Measurements from ENCODE around the gene NTM. TPM values are rescaled to one million over a fixed set of nuclear protein-coding genes. Genes with fewer than 3 reads are reported as not detected.

Gene NTM
- total and polyA plus RNA-seq, 2 of the 8 experiments (the other 6 are each of a cell fraction or from before 2014, with no cell fraction given) = 13.4 to 20.0 TPM

DNA sequence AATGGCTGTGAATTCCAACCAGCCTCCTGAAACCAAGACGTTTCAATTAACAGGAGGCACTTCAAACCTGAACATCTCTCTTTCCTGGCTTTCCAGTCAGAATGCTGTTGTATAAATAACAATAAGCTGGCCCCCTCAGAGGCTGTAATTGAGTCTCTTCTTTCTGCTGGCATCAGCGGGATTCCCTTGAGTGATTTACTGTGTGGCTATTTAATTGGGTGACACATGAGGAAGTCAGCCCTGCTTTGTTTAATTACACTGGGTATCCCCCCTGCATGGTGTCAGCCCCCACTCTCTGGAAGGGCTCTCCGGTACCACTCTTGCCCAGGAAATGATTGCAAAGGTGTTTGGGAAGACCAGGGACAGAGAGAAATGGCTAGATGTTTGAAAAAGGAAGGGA, 101.6 kb downstream of the NTM start:
- TF ChIP-seq BACH1 (IDR thresholded peaks at IDR 0.05; ENCODE audit: low read length) = no peak
- TF ChIP-seq SIX5 (IDR thresholded peaks at IDR 0.05; ENCODE audit: low read depth, low read length) = no peak
- TF ChIP-seq CBX5 (IDR thresholded peaks at IDR 0.05; ENCODE audit: low read depth, low read length) = no peak
- Histone ChIP-seq H3K27me3 (replicated peaks in 1 of 4; ENCODE audit: control insufficient read depth in 3 of 4, extremely low read depth in 1 of 4, insufficient read depth in 3 of 4, low read length in 3 of 4) (no peaks in the 10 kb centered on the region; a peak in 1 of 7 replicates), H3K4ac (replicated peaks; ENCODE audit: insufficient read length, low read depth, low read length) (no peak overlapping the region), H3K23me2 (ENCODE audit: low read depth, low read length) (no peaks in the 10 kb centered on the region; the same call in 1 of the 2 replicates), H3K9ac (replicated peaks in 1 of 4; ENCODE audit: extremely low read depth in 1 of 4, low read depth in 3 of 4, low read length in 3 of 4) (no peak overlapping the region), H3K4me2 (ENCODE audit: insufficient read depth in 1 of 2, low read depth in 2 of 2, low read length in 2 of 2) (peak overlapping the region in 1 of 2 experiments; percentile 22; a peak in 2 of 4 replicates), H3K36me3 (ENCODE audit: control insufficient read depth in 2 of 4, insufficient read depth in 4 of 4, low read length in 3 of 4) (no peaks in the 10 kb centered on the region), H2BK120ac (replicated peaks; ENCODE audit: low read depth, low read length) (no peak overlapping the region), H3K79me2 (ENCODE audit: control insufficient read depth in 1 of 2, insufficient read depth in 2 of 2, low read length in 2 of 2) (no peaks in the 10 kb centered on the region; a peak in 1 of 4 replicates), H4K5ac (ENCODE audit: insufficient read length, low read depth, low read length) (no peak overlapping the region), H2BK5ac (ENCODE audit: low read depth, low read length) (no peak overlapping the region), H2AK5ac (ENCODE audit: low read depth, low read length) (no peak overlapping the region), H3K56ac (replicated peaks; ENCODE audit: insufficient read length, low read depth, low read length) (peak overlapping the region; percentile 3), H2BK12ac (ENCODE audit: low read depth, low read length) (no peak overlapping the region), H4K8ac (ENCODE audit: extremely low read depth, insufficient read depth, low read length) (no peak overlapping the region), H3K14ac (ENCODE audit: insufficient read length) (no peak overlapping the region), H3K18ac (ENCODE audit: extremely low read depth, low read length) (no peak overlapping the region), H2BK15ac (ENCODE audit: low read length) (no peak overlapping the region), H3K23ac (ENCODE audit: insufficient read length) (no peak overlapping the region), H3K27ac (ENCODE audit: low read depth, low read length) (no peak overlapping the region), H3K79me1 (ENCODE audit: low read depth, low read length) (no peaks in the 10 kb centered on the region), H4K91ac (replicated peaks; ENCODE audit: insufficient read length, low read length) (no peak overlapping the region), H3K4me3 (ENCODE audit: extremely low read depth in 1 of 4, insufficient read depth in 2 of 4, low read depth in 3 of 4, low read length in 4 of 4) (no peak overlapping the region), H2BK20ac (ENCODE audit: low read length) (no peak overlapping the region), H4K20me1 (replicated peaks in 1 of 2; ENCODE audit: control insufficient read depth in 1 of 2, insufficient read depth in 2 of 2, low read length in 2 of 2) (no peaks in the 10 kb centered on the region), H2AFZ (ENCODE audit: low read length) (no peak overlapping the region), H3K4me1 (replicated peaks in 1 of 4; ENCODE audit: control insufficient read depth in 3 of 4, insufficient read depth in 4 of 4, low read length in 3 of 4) (peaks cover 3 to 12% (median 6%) of the 10 kb centered on the region in 4 experiments; a peak in 5 of 7 replicates), H3K9me3 (ENCODE audit: insufficient read depth in 2 of 2, low read depth in 1 of 2, low read length in 1 of 2) (no peaks in the 10 kb centered on the region)
- CTCF ChIA-PET (ENCODE audit: partially characterized antibody) = interaction anchor here (1.0 to 9.5 kb wide), 8 partner anchors 8 to 407 kb away, joined by 3 to 149 read pairs (median 6); no protein-coding TSS in a partner anchor
- WGBS, 2 experiments (ENCODE audit: extremely low coverage in 1 of 2, insufficient coverage in 1 of 2, insufficient read length in 1 of 2, insufficient replicate concordance in 2 of 2, low coverage in 1 of 2, low lambda C conversion rate in 2 of 2, missing lambda C conversion rate in 1 of 2) = 44% methylated on average over 3 of the region's 3 CpGs; no CpG with 5 or more reads in 1 of the 2 experiments
- FAIRE-seq (no peak), DNase-seq (ENCODE audit: low read depth in 1 of 2, low spot score in 2 of 2) (no peak)
- POLR2A ChIA-PET (ENCODE audit: partially characterized antibody) = no interaction called here
